Glutamatergic neuron (in vitro differentiated cells): Measurements from ENCODE around the gene MIPEP. TPM values are rescaled to one million over a fixed set of nuclear protein-coding genes. Genes with fewer than 3 reads are reported as not detected.

Experiments
- DNase-seq: peaks from one replicate; pipeline ENCODE4 v3.0.0; 2022
- H3K27ac Mint-ChIP-seq: one replicate; pipeline ENCODE4 v1.8.0; 2020; ENCODE audit warnings: mild to moderate bottlenecking, mixed read lengths, inconsistent platforms; ENCODE audit not compliant: unreplicated experiment
- H3K27me3 Mint-ChIP-seq: one replicate; pipeline ENCODE4 v1.8.0; 2020; ENCODE audit warnings: mild to moderate bottlenecking, moderate library complexity, mixed read lengths, inconsistent platforms; ENCODE audit not compliant: unreplicated experiment
- H3K36me3 Mint-ChIP-seq: one replicate; pipeline ENCODE4 v1.8.0; 2020; ENCODE audit warnings: mild to moderate bottlenecking, mixed read lengths, inconsistent platforms; ENCODE audit not compliant: unreplicated experiment
- H3K4me1 Mint-ChIP-seq: one replicate; pipeline ENCODE4 v1.8.0; 2020; ENCODE audit warnings: mild to moderate bottlenecking, low read depth, mixed read lengths, inconsistent platforms; ENCODE audit not compliant: unreplicated experiment
- H3K4me3 Mint-ChIP-seq: one replicate; pipeline ENCODE4 v1.8.0; 2020; ENCODE audit warnings: mild to moderate bottlenecking, mixed read lengths, inconsistent platforms; ENCODE audit not compliant: unreplicated experiment
- H3K9me3 Mint-ChIP-seq: one replicate; pipeline ENCODE4 v1.8.0; 2020; ENCODE audit warnings: mild to moderate bottlenecking, moderate library complexity, mixed read lengths, inconsistent platforms; ENCODE audit not compliant: unreplicated experiment
- CTCF ChIP-seq: fragments of 200-600 bp; sonication (generic); IDR thresholded peaks from one replicate; pipeline ENCODE4 v1.5.0; 2021; ENCODE audit not compliant: partially characterized antibody, unreplicated experiment
- total RNA-seq: library from RNA; stranded (reverse); fragmentation: NEBNext Ultra II Directional; extraction: Animal tissue kit (Norgen Biotek cat#: 25700); gene quantifications from one replicate; pipeline ENCODE4 v1.2.1, GENCODE V29; 2021; ENCODE audit not compliant: unreplicated experiment

The MIPEP gene
- total RNA-seq, 1 donor from 2014 or later = 7.1 TPM

DNA sequence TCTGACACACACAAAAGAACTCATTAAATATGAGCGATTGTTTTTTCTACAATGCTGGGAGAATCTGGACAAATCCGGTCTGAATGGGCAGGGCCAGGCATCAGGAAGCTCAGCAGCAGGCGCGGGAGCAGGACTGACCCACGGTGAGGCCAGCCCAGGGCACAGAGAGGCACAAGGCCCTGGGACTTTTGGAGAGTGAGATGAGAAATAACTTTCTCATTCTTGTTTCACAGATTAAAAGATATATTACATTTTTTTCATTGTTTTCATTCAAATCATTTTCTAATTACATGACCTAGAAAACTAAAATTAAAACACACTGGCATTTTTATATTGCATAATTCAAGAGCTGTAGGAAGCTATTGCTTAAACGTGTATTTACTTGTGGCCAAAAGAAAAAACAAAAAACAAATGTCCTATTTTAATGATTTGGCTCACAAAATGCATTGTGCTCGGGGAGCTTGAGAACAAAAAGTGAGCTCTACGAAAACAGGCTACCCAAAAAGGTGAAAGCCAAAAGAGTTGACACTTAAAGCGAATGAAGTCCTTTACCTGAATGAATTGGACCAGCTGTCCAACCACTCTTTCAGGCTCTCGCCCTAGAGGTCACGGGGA is 185.8 kb downstream of the MIPEP start:
- Mint-ChIP-seq H3K4me1 (peaks cover 8% of the 10 kb centered on the region), H3K9me3 (peaks cover 3% of the 10 kb centered on the region), H3K27ac (no peak overlapping the region), H3K27me3 (peaks cover 6% of the 10 kb centered on the region), H3K4me3 (no peak overlapping the region), H3K36me3 (no peaks in the 10 kb centered on the region)
- TF ChIP-seq CTCF = no peak
- DNase-seq = no peak

GRCh38 chr13:23701636-23702035 is 187.6 kb downstream of the MIPEP start:
- Mint-ChIP-seq H3K4me3 (no peak overlapping the region), H3K27me3 (peaks cover 4% of the 10 kb centered on the region), H3K36me3 (no peaks in the 10 kb centered on the region), H3K9me3 (no peaks in the 10 kb centered on the region), H3K27ac (no peak overlapping the region), H3K4me1 (peaks cover 8% of the 10 kb centered on the region)
- no peak for DNase-seq
- no peak for TF ChIP-seq CTCF

- Mint-ChIP-seq H3K4me1 (peaks cover 8% of the 10 kb centered on the region), H3K4me3 (no peak overlapping the region), H3K9me3 (peaks cover 2% of the 10 kb centered on the region), H3K27ac (no peak overlapping the region), H3K36me3 (no peaks in the 10 kb centered on the region), H3K27me3 (peaks cover 4% of the 10 kb centered on the region)
- no peak for DNase-seq
- no peak for TF ChIP-seq CTCF
These were observed 188.0 kb downstream of the MIPEP start for GRCh38 chr13:23701186-23701585.

- H3K4me1 Mint-ChIP-seq = peaks cover 10% of the 10 kb centered on the region
- no peak for DNase-seq
- no peak overlapping the region for H3K4me3 Mint-ChIP-seq
- peaks cover 3% of the 10 kb centered on the region for H3K9me3 Mint-ChIP-seq
- no peak for TF ChIP-seq CTCF
- peaks cover 4% of the 10 kb centered on the region for H3K27me3 Mint-ChIP-seq
- H3K27ac Mint-ChIP-seq = no peak overlapping the region
- H3K36me3 Mint-ChIP-seq = no peaks in the 10 kb centered on the region
These were observed 189.9 kb downstream of the MIPEP start for GRCh38 chr13:23699271-23699670.

- no peak overlapping the region for H3K4me3 Mint-ChIP-seq
- no peak for DNase-seq
- no peak overlapping the region for H3K27ac Mint-ChIP-seq
- no peaks in the 10 kb centered on the region for H3K36me3 Mint-ChIP-seq
- no peak for TF ChIP-seq CTCF
- H3K9me3 Mint-ChIP-seq = peaks cover 3% of the 10 kb centered on the region
- peaks cover 10% of the 10 kb centered on the region for H3K4me1 Mint-ChIP-seq
- H3K27me3 Mint-ChIP-seq = peaks cover 2% of the 10 kb centered on the region
These were observed 191.4 kb downstream of the MIPEP start for GRCh38 chr13:23697772-23698313.
